ENCODE data around the gene WIPF1.

The WIPF1 gene

GRCh38 chr2:174571669-174572323, 25.8 kb downstream of the WIPF1 start:
- Histone ChIP-seq H3K9ac (ENCODE audit: low read length) (no peak overlapping the region), H3K4me3 (ENCODE audit: low read depth, low read length) (no peak overlapping the region), H3K9me3 (ENCODE audit: control insufficient read depth, insufficient read depth, low read depth, low read length) (no peaks in the 10 kb centered on the region), H3K4me1 (ENCODE audit: control insufficient read depth, insufficient read depth, low read length) (no peaks in the 10 kb centered on the region), H3K27ac (ENCODE audit: low read depth, low read length) (no peak overlapping the region), H3K36me3 (ENCODE audit: control insufficient read depth, insufficient read depth, low read length) (peaks cover 11% of the 10 kb centered on the region; the same call in 1 of the 2 replicates), H3K27me3 (ENCODE audit: control insufficient read depth, insufficient read depth, low read length) (no peaks in the 10 kb centered on the region)

- H3K9ac ChIP-seq (ENCODE audit: low read length) = no peak overlapping the region
- no peaks in the 10 kb centered on the region for H3K4me1 ChIP-seq (ENCODE audit: control insufficient read depth, insufficient read depth, low read length)
- H3K27ac ChIP-seq (ENCODE audit: low read depth, low read length) = no peak overlapping the region
- H3K4me3 ChIP-seq (ENCODE audit: low read depth, low read length) = no peak overlapping the region
- H3K36me3 ChIP-seq (ENCODE audit: control insufficient read depth, insufficient read depth, low read length) = peaks cover 9% of the 10 kb centered on the region; the same call in 1 of the 2 replicates
- H3K9me3 ChIP-seq (ENCODE audit: control insufficient read depth, insufficient read depth, low read depth, low read length) = no peaks in the 10 kb centered on the region
- no peaks in the 10 kb centered on the region for H3K27me3 ChIP-seq (ENCODE audit: control insufficient read depth, insufficient read depth, low read length)
Observed at GRCh38 chr2:174570318-174570958, 27.2 kb downstream of the WIPF1 start.

DNA sequence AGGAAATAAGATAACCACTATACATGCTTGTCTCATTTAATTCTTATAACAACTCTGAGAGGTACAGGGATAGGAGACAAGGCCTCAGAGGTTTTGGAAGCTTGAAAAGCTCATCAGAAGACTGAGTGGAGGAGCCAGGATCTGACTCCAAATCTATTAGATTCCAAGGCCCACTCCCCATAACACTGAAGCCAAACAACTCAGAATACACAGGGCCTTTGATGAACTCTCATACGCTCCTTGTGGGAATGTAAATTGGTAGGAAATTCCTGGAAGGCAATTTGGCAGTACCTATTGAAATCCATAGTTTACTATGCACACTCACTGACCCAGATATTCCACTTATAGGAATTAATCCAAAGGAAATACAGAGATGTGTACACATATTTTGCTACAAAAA, 27.9 kb downstream of the WIPF1 start:
- Histone ChIP-seq H3K4me1 (ENCODE audit: control insufficient read depth, insufficient read depth, low read length) (no peaks in the 10 kb centered on the region), H3K27ac (ENCODE audit: low read depth, low read length) (no peak overlapping the region), H3K4me3 (ENCODE audit: low read depth, low read length) (no peak overlapping the region), H3K9me3 (ENCODE audit: control insufficient read depth, insufficient read depth, low read depth, low read length) (no peaks in the 10 kb centered on the region), H3K36me3 (ENCODE audit: control insufficient read depth, insufficient read depth, low read length) (peaks cover 9% of the 10 kb centered on the region; the same call in 1 of the 2 replicates), H3K9ac (ENCODE audit: low read length) (no peak overlapping the region), H3K27me3 (ENCODE audit: control insufficient read depth, insufficient read depth, low read length) (no peaks in the 10 kb centered on the region)

- Histone ChIP-seq H3K4me3 (ENCODE audit: low read depth, low read length) (no peak overlapping the region), H3K27me3 (ENCODE audit: control insufficient read depth, insufficient read depth, low read length) (no peaks in the 10 kb centered on the region), H3K9me3 (ENCODE audit: control insufficient read depth, insufficient read depth, low read depth, low read length) (no peaks in the 10 kb centered on the region), H3K27ac (ENCODE audit: low read depth, low read length) (no peak overlapping the region), H3K9ac (ENCODE audit: low read length) (no peak overlapping the region), H3K36me3 (ENCODE audit: control insufficient read depth, insufficient read depth, low read length) (peaks cover 9% of the 10 kb centered on the region; the same call in 1 of the 2 replicates), H3K4me1 (ENCODE audit: control insufficient read depth, insufficient read depth, low read length) (no peaks in the 10 kb centered on the region)
Observed at GRCh38 chr2:174568425-174568824, 29.2 kb downstream of the WIPF1 start.

DNA sequence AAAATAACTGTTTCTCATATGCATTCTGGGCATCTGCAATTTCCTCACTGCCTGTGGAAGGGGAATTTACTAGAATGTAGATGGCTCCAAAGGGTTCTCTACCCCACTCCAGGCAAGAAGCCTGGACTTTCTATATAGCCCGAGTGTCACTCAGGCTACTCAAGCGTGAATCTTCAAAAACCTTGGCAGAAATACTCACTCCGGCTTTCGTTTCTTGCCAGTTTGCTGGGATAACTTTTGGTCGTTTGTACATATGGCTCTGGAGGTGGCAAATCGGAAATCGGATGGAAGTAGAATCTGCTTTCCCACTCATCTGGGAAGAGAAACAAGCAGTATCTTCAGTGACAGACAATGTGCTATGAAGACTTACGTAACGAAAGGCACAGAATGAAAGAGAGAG, 30.7 kb downstream of the WIPF1 start:
- Histone ChIP-seq H3K4me3 (ENCODE audit: low read depth, low read length) (no peak overlapping the region), H3K4me1 (ENCODE audit: control insufficient read depth, insufficient read depth, low read length) (no peaks in the 10 kb centered on the region), H3K9me3 (ENCODE audit: control insufficient read depth, insufficient read depth, low read depth, low read length) (no peaks in the 10 kb centered on the region), H3K36me3 (ENCODE audit: control insufficient read depth, insufficient read depth, low read length) (peaks cover 7% of the 10 kb centered on the region; the same call in 1 of the 2 replicates), H3K27ac (ENCODE audit: low read depth, low read length) (no peak overlapping the region), H3K9ac (ENCODE audit: low read length) (no peak overlapping the region), H3K27me3 (ENCODE audit: control insufficient read depth, insufficient read depth, low read length) (no peaks in the 10 kb centered on the region)

DNA sequence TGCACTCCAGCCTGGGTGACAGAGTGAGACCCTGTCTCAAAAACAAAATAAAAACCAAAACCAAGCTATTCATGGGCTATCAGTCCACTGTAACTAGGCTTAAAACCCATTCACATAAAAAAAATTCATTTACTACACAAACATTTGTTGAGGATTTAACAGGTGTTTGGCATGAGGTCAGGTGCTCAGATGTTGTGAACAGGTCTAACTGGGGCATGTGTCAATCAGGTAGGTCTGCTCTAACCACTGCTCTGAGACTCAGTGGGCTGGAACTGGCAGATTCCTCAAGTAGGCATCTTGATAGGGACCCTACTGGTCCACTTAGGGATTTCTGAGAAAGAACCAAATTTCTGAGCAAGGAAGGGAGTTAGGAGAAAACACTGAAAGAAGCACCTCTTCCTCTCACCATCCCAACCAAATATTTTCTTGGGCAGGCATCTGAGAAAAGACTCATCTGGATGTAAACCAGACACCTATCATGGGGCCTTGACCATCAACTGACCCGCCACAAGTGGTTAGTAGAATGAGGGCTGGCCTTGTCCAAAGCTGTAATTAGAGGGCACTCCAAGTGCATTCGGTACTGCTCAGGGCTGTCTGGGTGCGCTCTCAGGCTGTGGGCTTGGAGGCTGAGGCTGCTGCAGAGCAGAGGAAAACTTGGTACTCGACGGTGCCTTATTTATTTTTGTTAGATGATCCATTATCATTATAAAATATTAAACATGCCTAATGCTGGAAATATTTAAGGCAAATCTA, 33.9 kb downstream of the WIPF1 start:
- no peak overlapping the region for H3K4me3 ChIP-seq (ENCODE audit: low read depth, low read length)
- H3K27ac ChIP-seq (ENCODE audit: low read depth, low read length) = no peak overlapping the region
- H3K36me3 ChIP-seq (ENCODE audit: control insufficient read depth, insufficient read depth, low read length) = no peaks in the 10 kb centered on the region
- no peaks in the 10 kb centered on the region for H3K27me3 ChIP-seq (ENCODE audit: control insufficient read depth, insufficient read depth, low read length)
- H3K9ac ChIP-seq (ENCODE audit: low read length) = no peak overlapping the region
- no peaks in the 10 kb centered on the region for H3K4me1 ChIP-seq (ENCODE audit: control insufficient read depth, insufficient read depth, low read length)
- no peaks in the 10 kb centered on the region for H3K9me3 ChIP-seq (ENCODE audit: control insufficient read depth, insufficient read depth, low read depth, low read length)

- Histone ChIP-seq H3K4me1 (ENCODE audit: control insufficient read depth, insufficient read depth, low read length) (no peaks in the 10 kb centered on the region), H3K27ac (ENCODE audit: low read depth, low read length) (no peak overlapping the region), H3K9ac (ENCODE audit: low read length) (no peak overlapping the region), H3K27me3 (ENCODE audit: control insufficient read depth, insufficient read depth, low read length) (no peaks in the 10 kb centered on the region), H3K9me3 (ENCODE audit: control insufficient read depth, insufficient read depth, low read depth, low read length) (no peaks in the 10 kb centered on the region), H3K4me3 (ENCODE audit: low read depth, low read length) (no peak overlapping the region), H3K36me3 (ENCODE audit: control insufficient read depth, insufficient read depth, low read length) (no peaks in the 10 kb centered on the region)
Observed at GRCh38 chr2:174561972-174562370, 35.6 kb downstream of the WIPF1 start.

DNA sequence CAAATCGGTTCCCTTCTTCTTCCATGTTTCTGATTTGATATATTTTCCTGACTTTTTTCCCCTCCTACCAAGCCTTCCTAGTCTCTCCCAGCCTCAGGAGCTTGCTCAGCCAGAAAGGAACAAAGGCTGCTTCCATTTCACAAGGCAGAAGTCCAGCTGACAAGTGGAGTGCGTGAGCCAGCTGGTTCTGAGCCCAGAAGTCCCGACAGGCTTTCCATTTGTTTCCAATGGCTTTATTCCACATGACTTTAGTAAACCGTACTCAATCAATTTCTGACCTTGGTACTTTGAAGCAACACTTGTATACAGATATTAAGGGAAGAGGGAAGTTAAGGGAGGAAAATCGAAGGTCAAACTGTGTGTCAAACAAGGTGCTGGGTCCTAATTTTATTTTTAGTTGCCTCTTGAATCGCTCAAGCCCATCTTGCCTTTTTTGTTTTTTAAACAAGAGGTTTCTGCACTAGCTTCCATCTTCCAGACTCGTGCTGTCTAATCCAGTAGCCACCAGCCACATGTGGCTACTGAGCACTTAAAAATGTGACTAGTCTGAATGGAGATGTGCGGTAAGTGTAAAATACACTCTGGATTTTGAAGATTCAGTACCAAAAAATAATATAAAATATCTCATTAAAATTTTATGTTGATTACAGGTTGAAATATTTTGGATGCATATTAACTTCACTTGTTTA, 36.2 kb downstream of the WIPF1 start:
- Histone ChIP-seq H3K9me3 (ENCODE audit: control insufficient read depth, insufficient read depth, low read depth, low read length) (no peaks in the 10 kb centered on the region), H3K27ac (ENCODE audit: low read depth, low read length) (no peak overlapping the region), H3K4me3 (ENCODE audit: low read depth, low read length) (no peak overlapping the region), H3K9ac (ENCODE audit: low read length) (no peak overlapping the region), H3K4me1 (ENCODE audit: control insufficient read depth, insufficient read depth, low read length) (no peaks in the 10 kb centered on the region), H3K27me3 (ENCODE audit: control insufficient read depth, insufficient read depth, low read length) (no peaks in the 10 kb centered on the region), H3K36me3 (ENCODE audit: control insufficient read depth, insufficient read depth, low read length) (no peaks in the 10 kb centered on the region)

GRCh38 chr2:174560737-174561136, 36.9 kb downstream of the WIPF1 start:
- Histone ChIP-seq H3K9ac (ENCODE audit: low read length) (no peak overlapping the region), H3K4me3 (ENCODE audit: low read depth, low read length) (no peak overlapping the region), H3K27me3 (ENCODE audit: control insufficient read depth, insufficient read depth, low read length) (no peaks in the 10 kb centered on the region), H3K36me3 (ENCODE audit: control insufficient read depth, insufficient read depth, low read length) (no peaks in the 10 kb centered on the region), H3K4me1 (ENCODE audit: control insufficient read depth, insufficient read depth, low read length) (no peaks in the 10 kb centered on the region), H3K9me3 (ENCODE audit: control insufficient read depth, insufficient read depth, low read depth, low read length) (no peaks in the 10 kb centered on the region), H3K27ac (ENCODE audit: low read depth, low read length) (no peak overlapping the region)

DNA sequence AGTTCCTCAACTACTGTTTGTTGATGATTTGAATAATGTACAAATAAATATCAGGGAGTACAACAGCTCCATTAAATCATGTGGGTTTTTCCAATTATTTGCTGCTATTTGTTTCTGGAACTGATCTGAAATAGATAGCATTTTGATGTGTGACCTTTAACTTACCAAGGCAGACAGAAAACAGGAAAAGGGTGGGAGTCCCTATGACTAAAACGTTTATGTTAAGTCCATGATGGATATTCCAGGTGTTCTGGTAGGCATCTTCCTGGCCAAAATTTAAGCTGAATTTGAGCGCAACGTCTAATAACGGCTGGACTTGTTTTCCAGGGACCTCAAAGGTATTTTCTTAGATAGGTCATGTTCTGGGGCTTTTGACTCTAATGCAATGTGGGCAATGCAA, 41.6 kb downstream of the WIPF1 start:
- H3K27me3 ChIP-seq (ENCODE audit: control insufficient read depth, insufficient read depth, low read length) = no peaks in the 10 kb centered on the region
- no peak overlapping the region for H3K4me3 ChIP-seq (ENCODE audit: low read depth, low read length)
- no peaks in the 10 kb centered on the region for H3K4me1 ChIP-seq (ENCODE audit: control insufficient read depth, insufficient read depth, low read length)
- H3K27ac ChIP-seq (ENCODE audit: low read depth, low read length) = no peak overlapping the region
- H3K36me3 ChIP-seq (ENCODE audit: control insufficient read depth, insufficient read depth, low read length) = no peaks in the 10 kb centered on the region
- no peak overlapping the region for H3K9ac ChIP-seq (ENCODE audit: low read length)
- peaks cover 8% of the 10 kb centered on the region for H3K9me3 ChIP-seq (ENCODE audit: control insufficient read depth, insufficient read depth, low read depth, low read length)

Measured in HUES6 (cell line).